HEK293 (cell line): ENCODE data around the gene MT1A.

Source experiments
- CTCF ChIA-PET: fragments of 350-600 bp; formaldehyde crosslinking; extraction: SDS; loops from one replicate; lab custom pipeline; 2021; ENCODE audit warnings: antibody characterized with exemption; lab: Yijun Ruan, JAX
- POLR2A ChIA-PET: fragments of 300-600 bp; formaldehyde crosslinking; extraction: SDS; loops from one replicate; lab custom pipeline; 2020; ENCODE audit warnings: antibody characterized with exemption, inconsistent platforms; lab: Yijun Ruan, JAX
- H3K27ac ChIP-seq: fragments of 200-500 bp; sonication (Bioruptor generic); 2 replicates; pipeline ENCODE4 v1.5.1; 2014; ENCODE audit warnings: low read depth, low read length, control low read depth, inconsistent platforms; ENCODE audit errors: extremely low read depth
- H3K36me3 ChIP-seq, 2 experiments: fragments of 200-500 bp in 1 of 2; sonication (Bioruptor generic) in 1 of 2; 1 replicate in 1 of 2; 2 replicates in 1 of 2; pipeline ENCODE4 v1.5.1; 2014 to 2017; ENCODE audit warnings: inconsistent platforms in 2 of 2, low read length in 2 of 2; ENCODE audit not compliant: control insufficient read depth in 2 of 2, insufficient read depth in 1 of 2
- H3K4me1 ChIP-seq: fragments of 200-500 bp; sonication (Bioruptor generic); 2 replicates; pipeline ENCODE4 v1.5.1; 2014; ENCODE audit warnings: mild to moderate bottlenecking, low read length, inconsistent platforms; ENCODE audit not compliant: control insufficient read depth, insufficient read depth
- H3K4me3 ChIP-seq: 2 replicates; pipeline ENCODE4 v1.5.1; 2011; ENCODE audit warnings: low read depth, mild to moderate bottlenecking, control low read depth, low read length, moderate library complexity
- H3K9me3 ChIP-seq: fragments of 200-500 bp; sonication (Bioruptor generic); 2 replicates; pipeline ENCODE4 v1.5.1; 2014; ENCODE audit warnings: low read depth, low read length, inconsistent platforms; ENCODE audit not compliant: control insufficient read depth, insufficient read depth
- KLF1 ChIP-seq: fragments of 450-650 bp; formaldehyde crosslinking; IDR thresholded peaks from 2 replicates; pipeline ENCODE4 v1.5.1; 2016; ENCODE audit warnings: missing biosample characterization, missing genetic modification characterization
- KLF9 ChIP-seq: fragments of 450-650 bp; formaldehyde crosslinking; IDR thresholded peaks from 2 replicates; pipeline ENCODE4 v1.5.1; 2016; ENCODE audit warnings: missing biosample characterization, missing genetic modification characterization, low read depth
- OSR2 ChIP-seq: fragments of 450-650 bp; formaldehyde crosslinking; IDR thresholded peaks from 2 replicates; pipeline ENCODE4 v1.5.1; 2016; ENCODE audit warnings: missing biosample characterization, missing genetic modification characterization
- PATZ1 ChIP-seq: fragments of 450-650 bp; formaldehyde crosslinking; IDR thresholded peaks from 2 replicates; pipeline ENCODE4 v1.5.1; 2016; ENCODE audit warnings: missing biosample characterization, missing genetic modification characterization
- PRDM1 ChIP-seq: fragments of 450-650 bp; formaldehyde crosslinking; IDR thresholded peaks from 2 replicates; pipeline ENCODE4; 2016; ENCODE audit warnings: missing biosample characterization, missing genetic modification characterization
- SP3 ChIP-seq: fragments of 450-650 bp; formaldehyde crosslinking; IDR thresholded peaks from 2 replicates; pipeline ENCODE4 v1.5.1; 2016; ENCODE audit warnings: missing biosample characterization, missing genetic modification characterization
- ZBTB11 ChIP-seq: fragments of 450-650 bp; formaldehyde crosslinking; conservative IDR thresholded peaks from 2 replicates; pipeline ENCODE4 v1.5.1; 2016; ENCODE audit warnings: low read depth, missing biosample characterization, missing genetic modification characterization
- ZBTB20 ChIP-seq: fragments of 450-650 bp; formaldehyde crosslinking; IDR thresholded peaks from 2 replicates; pipeline ENCODE4 v1.5.1; 2016; ENCODE audit warnings: missing biosample characterization, missing genetic modification characterization
- ZBTB44 ChIP-seq: fragments of 450-650 bp; IDR thresholded peaks from 2 replicates; pipeline ENCODE4 v1.5.1; 2018; ENCODE audit warnings: missing biosample characterization, mild to moderate bottlenecking, missing genetic modification characterization
- ZBTB7A ChIP-seq: fragments of 450-650 bp; formaldehyde crosslinking; IDR thresholded peaks from 2 replicates; pipeline ENCODE4 v1.5.1; 2016; ENCODE audit warnings: low read depth, missing biosample characterization, missing genetic modification characterization
- ZFHX2 ChIP-seq: fragments of 450-650 bp; formaldehyde crosslinking; conservative IDR thresholded peaks from 2 replicates; pipeline ENCODE4 v1.5.1; 2016; ENCODE audit warnings: missing biosample characterization, missing genetic modification characterization
- ZFP69B ChIP-seq: fragments of 450-650 bp; formaldehyde crosslinking; IDR thresholded peaks from 2 replicates; pipeline ENCODE4 v1.5.1; 2016; ENCODE audit warnings: missing biosample characterization, missing genetic modification characterization
- ZNF112 ChIP-seq: fragments of 450-650 bp; formaldehyde crosslinking; IDR thresholded peaks from 2 replicates; pipeline ENCODE4 v1.5.0; 2017; ENCODE audit warnings: missing biosample characterization, missing genetic modification characterization
- ZNF140 ChIP-seq: fragments of 450-650 bp; formaldehyde crosslinking; IDR thresholded peaks from 2 replicates; pipeline ENCODE4 v1.5.1; 2016; ENCODE audit warnings: missing biosample characterization, missing genetic modification characterization
- ZNF155 ChIP-seq: fragments of 450-650 bp; formaldehyde crosslinking; IDR thresholded peaks from 2 replicates; pipeline ENCODE4 v1.5.1; 2016; ENCODE audit warnings: missing biosample characterization, missing genetic modification characterization
- ZNF16 ChIP-seq: fragments of 450-650 bp; formaldehyde crosslinking; IDR thresholded peaks from 2 replicates; pipeline ENCODE4 v1.5.1; 2016; ENCODE audit warnings: low read depth, missing biosample characterization, missing genetic modification characterization
- ZNF221 ChIP-seq: fragments of 450-650 bp; formaldehyde crosslinking; IDR thresholded peaks from 2 replicates; pipeline ENCODE4 v1.5.1; 2017; ENCODE audit warnings: missing biosample characterization, missing genetic modification characterization, borderline replicate concordance
- ZNF341 ChIP-seq: fragments of 450-650 bp; formaldehyde crosslinking; IDR thresholded peaks from 2 replicates; pipeline ENCODE4; 2016; ENCODE audit warnings: low read depth, missing biosample characterization, missing genetic modification characterization
- ZNF354C ChIP-seq: fragments of 450-650 bp; formaldehyde crosslinking; IDR thresholded peaks from 2 replicates; pipeline ENCODE4 v1.5.1; 2016; ENCODE audit warnings: missing biosample characterization, missing genetic modification characterization, low read depth, borderline replicate concordance
- ZNF521 ChIP-seq: fragments of 450-650 bp; formaldehyde crosslinking; IDR thresholded peaks from 2 replicates; pipeline ENCODE4 v1.5.1; 2017; ENCODE audit warnings: missing biosample characterization, mild to moderate bottlenecking, missing genetic modification characterization
- ZNF544 ChIP-seq: fragments of 450-650 bp; formaldehyde crosslinking; IDR thresholded peaks from 2 replicates; pipeline ENCODE4 v1.5.0; 2017; ENCODE audit warnings: missing biosample characterization, missing genetic modification characterization
- ZNF548 ChIP-seq: fragments of 450-650 bp; formaldehyde crosslinking; IDR thresholded peaks from 2 replicates; pipeline ENCODE4 v1.5.1; 2016; ENCODE audit warnings: missing biosample characterization, missing genetic modification characterization
- ZNF560 ChIP-seq: fragments of 450-650 bp; formaldehyde crosslinking; IDR thresholded peaks from 2 replicates; pipeline ENCODE4 v1.5.1; 2017; ENCODE audit warnings: missing biosample characterization, missing genetic modification characterization, borderline replicate concordance
- ZNF629 ChIP-seq: fragments of 450-650 bp; formaldehyde crosslinking; IDR thresholded peaks from 2 replicates; pipeline ENCODE4 v1.5.1; 2017; ENCODE audit warnings: missing biosample characterization, missing genetic modification characterization
- ZNF660 ChIP-seq: fragments of 450-650 bp; IDR thresholded peaks from 2 replicates; pipeline ENCODE4 v1.5.1; 2018; ENCODE audit warnings: missing biosample characterization, mild to moderate bottlenecking, missing genetic modification characterization
- ZNF670 ChIP-seq: fragments of 450-650 bp; formaldehyde crosslinking; IDR thresholded peaks from 2 replicates; pipeline ENCODE4 v1.5.1; 2016; ENCODE audit warnings: missing biosample characterization, missing genetic modification characterization, low read depth
- ZNF76 ChIP-seq: fragments of 450-650 bp; formaldehyde crosslinking; IDR thresholded peaks from 2 replicates; pipeline ENCODE4; 2016; ENCODE audit warnings: low read depth, missing biosample characterization, missing genetic modification characterization, borderline replicate concordance
- ZNF785 ChIP-seq: fragments of 450-650 bp; formaldehyde crosslinking; IDR thresholded peaks from 2 replicates; pipeline ENCODE4 v1.5.1; 2016; ENCODE audit warnings: missing biosample characterization, missing genetic modification characterization
- ZNF792 ChIP-seq: fragments of 450-650 bp; formaldehyde crosslinking; IDR thresholded peaks from 2 replicates; pipeline ENCODE4 v1.5.1; 2016; ENCODE audit warnings: missing biosample characterization, missing genetic modification characterization
- ZXDB ChIP-seq: fragments of 450-650 bp; formaldehyde crosslinking; IDR thresholded peaks from 2 replicates; pipeline ENCODE4 v1.5.1; 2016; ENCODE audit warnings: missing biosample characterization, missing genetic modification characterization

MT1A gene

GRCh38 chr16:56608043-56608875 lies 30.2 kb upstream of the MT1A start, which contains the start of gene MT2A:
TSS of gene MT2A (plus strand) at chr16:56608584. CDS start at chr16:56608656, 72 bp downstream.
- POLR2A ChIA-PET: interaction anchor here (0.6 to 1.5 kb wide), 10 partner anchors 16 to 157 kb away, joined by 3 to 13 read pairs (median 4); partner anchors contain the start of genes MT1E, MT1F, MT1X and NUDT21
- CTCF ChIA-PET: interaction anchor here (0.6 to 1.3 kb wide), 3 partner anchors 31 to 322 kb away, joined by 3 to 10 read pairs (median 4); no protein-coding TSS in a partner anchor
- Histone ChIP-seq H3K9me3 (no peaks in the 10 kb centered on the region), H3K4me3 (peak within 1 kb of the TSS; percentile 51), H3K4me1 (peaks cover 3% of the 10 kb centered on the region; the same call in 1 of the 2 replicates), H3K27ac (peak within 1 kb of the TSS; percentile 20; the same call in 1 of the 2 replicates), H3K36me3 (no peaks in the 10 kb centered on the region)
- TF ChIP-seq ZNF16 (tag by site-specific recombination): peak; percentile 92
- TF ChIP-seq PATZ1 (tag by site-specific recombination): peak; percentile 56
- TF ChIP-seq ZNF544 (tag by site-specific recombination): no peak
- TF ChIP-seq ZNF660 (tag by site-specific recombination): peak; percentile 89
- TF ChIP-seq ZNF112 (tag by site-specific recombination): no peak
- peak; percentile 59; the same call in 1 of the 2 replicates for TF ChIP-seq SP3 (tag by site-specific recombination)
- TF ChIP-seq ZNF629 (tag by site-specific recombination): peak; percentile 34; the same call in 1 of the 2 replicates
- no peak for TF ChIP-seq ZNF548
- TF ChIP-seq ZNF76 (tag by site-specific recombination): peak; percentile 47
- peak; percentile 87 for TF ChIP-seq KLF9 (tag by site-specific recombination)
- no peak for TF ChIP-seq ZNF521 (tag by site-specific recombination)
- TF ChIP-seq ZBTB7A (tag by site-specific recombination): no peak
- TF ChIP-seq PRDM1 (tag by site-specific recombination): peak; percentile 39
- 0 out of 2 replicates have a peak, but pooled peaks have one; percentile 14 for TF ChIP-seq ZNF792 (tag by site-specific recombination)
- TF ChIP-seq ZNF560 (tag by site-specific recombination): no peak
- peak; percentile 37; the same call in 1 of the 2 replicates for TF ChIP-seq ZBTB11
- TF ChIP-seq ZNF341 (tag by site-specific recombination): peak; percentile 40; the same call in 1 of the 2 replicates
- TF ChIP-seq ZFHX2 (tag by site-specific recombination): peak; percentile 81
- TF ChIP-seq ZBTB20 (tag by site-specific recombination): peak; percentile 26; the same call in 1 of the 2 replicates
- no peak for TF ChIP-seq ZNF670 (tag by site-specific recombination)
- TF ChIP-seq ZNF140: no peak
- TF ChIP-seq ZNF785 (tag by site-specific recombination): peak; percentile 26; the same call in 1 of the 2 replicates
- TF ChIP-seq ZXDB: 0 out of 2 replicates have a peak, but pooled peaks have one; percentile 8
- no peak for TF ChIP-seq ZNF354C (tag by site-specific recombination)
- TF ChIP-seq KLF1 (tag by site-specific recombination): peak; percentile 83
- TF ChIP-seq ZNF221 (tag by site-specific recombination): no peak
- no peak for TF ChIP-seq OSR2 (tag by site-specific recombination)
- TF ChIP-seq ZFP69B (tag by site-specific recombination): no peak
- peak; percentile 83 for TF ChIP-seq ZBTB44 (tag by site-specific recombination)
- no peak for TF ChIP-seq ZNF155 (tag by site-specific recombination)
